Mammary epithelial cell (primary cell): ENCODE results near the gene SLC10A1.

ENCODE experiments used
- EZH2 ChIP-seq: IDR thresholded peaks from 2 replicates; pipeline ENCODE4 v1.6.1; 2012; ENCODE audit warnings: low read length, inconsistent platforms, borderline replicate concordance
- TF ChIP-seq, protein P1 (sequence below), 2 donors: IDR thresholded peaks in 1 of 2; conservative IDR thresholded peaks in 1 of 2; 2 replicates each; pipeline ENCODE4 v1.5.1; 2011 to 2012; ENCODE audit warnings: inconsistent platforms in 2 of 2, low read length in 2 of 2, mild to moderate bottlenecking in 2 of 2, control low read depth in 1 of 2, low read depth in 1 of 2; ENCODE audit not compliant: insufficient read depth in 1 of 2; ENCODE audit errors: extremely low read depth in 1 of 2

DNA sequence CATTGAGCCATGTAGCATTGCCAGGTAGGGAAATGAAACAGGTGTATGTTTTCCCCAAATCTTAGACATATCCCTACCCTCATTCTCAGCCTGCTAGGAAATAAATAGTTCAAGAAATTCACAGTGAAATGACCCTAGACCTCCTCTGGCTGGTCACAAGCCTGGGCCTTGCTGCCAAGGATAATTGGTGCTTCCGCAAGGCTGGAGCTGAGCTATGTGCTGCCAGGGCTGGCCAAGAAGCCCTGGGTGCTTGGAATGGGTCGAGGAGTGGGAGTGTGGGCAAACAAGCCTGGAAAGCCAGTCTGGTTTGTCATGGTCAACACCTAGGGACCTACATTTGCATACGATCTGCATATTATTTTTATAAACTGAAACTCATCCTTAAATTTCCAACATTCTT is 31.3 kb upstream of the SLC10A1 start:
- TF ChIP-seq, protein P1, sequence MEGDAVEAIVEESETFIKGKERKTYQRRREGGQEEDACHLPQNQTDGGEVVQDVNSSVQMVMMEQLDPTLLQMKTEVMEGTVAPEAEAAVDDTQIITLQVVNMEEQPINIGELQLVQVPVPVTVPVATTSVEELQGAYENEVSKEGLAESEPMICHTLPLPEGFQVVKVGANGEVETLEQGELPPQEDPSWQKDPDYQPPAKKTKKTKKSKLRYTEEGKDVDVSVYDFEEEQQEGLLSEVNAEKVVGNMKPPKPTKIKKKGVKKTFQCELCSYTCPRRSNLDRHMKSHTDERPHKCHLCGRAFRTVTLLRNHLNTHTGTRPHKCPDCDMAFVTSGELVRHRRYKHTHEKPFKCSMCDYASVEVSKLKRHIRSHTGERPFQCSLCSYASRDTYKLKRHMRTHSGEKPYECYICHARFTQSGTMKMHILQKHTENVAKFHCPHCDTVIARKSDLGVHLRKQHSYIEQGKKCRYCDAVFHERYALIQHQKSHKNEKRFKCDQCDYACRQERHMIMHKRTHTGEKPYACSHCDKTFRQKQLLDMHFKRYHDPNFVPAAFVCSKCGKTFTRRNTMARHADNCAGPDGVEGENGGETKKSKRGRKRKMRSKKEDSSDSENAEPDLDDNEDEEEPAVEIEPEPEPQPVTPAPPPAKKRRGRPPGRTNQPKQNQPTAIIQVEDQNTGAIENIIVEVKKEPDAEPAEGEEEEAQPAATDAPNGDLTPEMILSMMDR (conservative IDR thresholded peaks at IDR 0.05 in 1 of 2, IDR thresholded peaks at IDR 0.05 in 1 of 2; ENCODE audit: extremely low read depth in 1 of 2, insufficient read depth in 1 of 2, low read depth in 1 of 2, low read length in 2 of 2), result no peak
- TF ChIP-seq EZH2, result no peak
